Vagina (tissue), 2 donors: ENCODE measurements around the gene PROSER2. TPM values are rescaled to one million over a fixed set of nuclear protein-coding genes. Genes with fewer than 3 reads are reported as not detected.
A peak's percentile ranks its signal among the peaks of the same experiment; 100 is the strongest.

ENCODE experiments used
- DNase-seq, 2 donors: peaks; one replicate each; pipeline ENCODE4 v3.0.0-alpha.2; 2017; ENCODE audit errors: extremely low spot score in 2 of 2
- H3K27ac ChIP-seq: fragments of 200-600 bp; sonication (generic); one replicate; pipeline ENCODE4 v1.5.1; 2019
- H3K27me3 ChIP-seq: fragments of 200-600 bp; sonication (generic); one replicate; pipeline ENCODE4 v1.5.1; 2019
- H3K36me3 ChIP-seq, 2 donors: fragments of 200-600 bp; sonication (generic); one replicate each; pipeline ENCODE4 v1.5.1; 2017 to 2019
- H3K4me1 ChIP-seq: fragments of 200-600 bp; sonication (generic); one replicate; pipeline ENCODE4 v1.5.1; 2019
- H3K4me3 ChIP-seq, 2 donors: fragments of 200-600 bp; sonication (generic); 1 replicate in 1 of 2; 2 replicates in 1 of 2; pipeline ENCODE4 v1.5.1; 2016 to 2019
- H3K9me3 ChIP-seq: fragments of 200-600 bp; sonication (generic); one replicate; pipeline ENCODE4 v1.5.1; 2019
- POLR2A ChIP-seq, 2 donors: fragments of 450-650 bp; IDR thresholded peaks; one replicate each; pipeline ENCODE4 v1.6.1; 2017; ENCODE audit warnings: antibody characterized with exemption in 2 of 2, mild to moderate bottlenecking in 2 of 2, moderate library complexity in 2 of 2
- POLR2AphosphoS5 ChIP-seq, 2 donors: sonication (generic); formaldehyde crosslinking; IDR thresholded peaks; one replicate each; pipeline ENCODE4 v1.9.0; 2017; ENCODE audit warnings: antibody characterized with exemption in 2 of 2, mild to moderate bottlenecking in 2 of 2, low read depth in 1 of 2; ENCODE audit not compliant: insufficient read depth in 1 of 2
- intact Hi-C: fragments of 100-400 bp; cut with DNase I; formaldehyde crosslinking; loops from one replicate; pipeline ENCODE4 v1.15.1; 2023
- total RNA-seq: library from RNA; depleted of rRNA; stranded (reverse); fragments of >200 nt; gene quantifications from one replicate; pipeline ENCODE4 v1.2.3, GENCODE V29; 2016
- TF ChIP-seq, protein P1 (sequence below), 3 experiments: fragments of 450-650 bp in 2 of 3; fragments of 200-600 bp in 1 of 3; sonication (generic) in 1 of 3; IDR thresholded peaks; one replicate each; pipeline ENCODE4 v1.5.1; 2017 to 2019; ENCODE audit warnings: antibody characterized with exemption in 3 of 3, mild to moderate bottlenecking in 2 of 3, moderate library complexity in 2 of 3

The PROSER2 gene
- total RNA-seq, 1 donor from 2014 or later = 8.1 TPM

DNA sequence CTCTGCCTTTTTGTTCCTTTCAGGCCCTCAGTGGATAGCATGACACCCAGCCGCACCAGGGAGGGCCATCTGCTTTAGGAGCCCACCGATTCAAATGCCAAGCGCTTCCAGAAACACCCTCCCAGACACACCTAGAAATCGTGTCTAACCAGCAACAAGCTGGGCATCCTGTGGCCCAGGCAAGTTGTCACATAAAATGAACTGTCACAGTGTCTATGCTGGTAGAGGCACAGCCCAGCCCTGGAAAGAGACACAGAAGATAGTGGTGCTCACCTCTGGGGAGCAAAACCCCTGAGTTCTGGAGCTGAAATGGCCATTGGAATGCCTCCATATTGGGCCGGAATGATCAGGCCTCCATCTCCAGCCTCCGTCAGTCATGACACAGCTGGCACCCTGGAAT is 42.0 kb upstream of the PROSER2 start:
- H3K4me3 ChIP-seq = no peak overlapping the region
- H3K27ac ChIP-seq = no peak overlapping the region
- no peak for DNase-seq
- H3K27me3 ChIP-seq = no peaks in the 10 kb centered on the region
- H3K4me1 ChIP-seq = no peaks in the 10 kb centered on the region
- TF ChIP-seq POLR2A (IDR thresholded peaks at IDR 0.05) (no peak), POLR2AphosphoS5 (IDR thresholded peaks at IDR 0.05; ENCODE audit: insufficient read depth in 1 of 2, low read depth in 1 of 2) (no peak)
- TF ChIP-seq, protein P1, sequence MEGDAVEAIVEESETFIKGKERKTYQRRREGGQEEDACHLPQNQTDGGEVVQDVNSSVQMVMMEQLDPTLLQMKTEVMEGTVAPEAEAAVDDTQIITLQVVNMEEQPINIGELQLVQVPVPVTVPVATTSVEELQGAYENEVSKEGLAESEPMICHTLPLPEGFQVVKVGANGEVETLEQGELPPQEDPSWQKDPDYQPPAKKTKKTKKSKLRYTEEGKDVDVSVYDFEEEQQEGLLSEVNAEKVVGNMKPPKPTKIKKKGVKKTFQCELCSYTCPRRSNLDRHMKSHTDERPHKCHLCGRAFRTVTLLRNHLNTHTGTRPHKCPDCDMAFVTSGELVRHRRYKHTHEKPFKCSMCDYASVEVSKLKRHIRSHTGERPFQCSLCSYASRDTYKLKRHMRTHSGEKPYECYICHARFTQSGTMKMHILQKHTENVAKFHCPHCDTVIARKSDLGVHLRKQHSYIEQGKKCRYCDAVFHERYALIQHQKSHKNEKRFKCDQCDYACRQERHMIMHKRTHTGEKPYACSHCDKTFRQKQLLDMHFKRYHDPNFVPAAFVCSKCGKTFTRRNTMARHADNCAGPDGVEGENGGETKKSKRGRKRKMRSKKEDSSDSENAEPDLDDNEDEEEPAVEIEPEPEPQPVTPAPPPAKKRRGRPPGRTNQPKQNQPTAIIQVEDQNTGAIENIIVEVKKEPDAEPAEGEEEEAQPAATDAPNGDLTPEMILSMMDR (IDR thresholded peaks at IDR 0.05) = no peak
- no peaks in the 10 kb centered on the region for H3K9me3 ChIP-seq
- intact Hi-C loops = loop anchor here (10.0 kb wide), 1 partner anchor 204 kb away; no protein-coding TSS in a partner anchor
- H3K36me3 ChIP-seq = no peaks in the 10 kb centered on the region

DNA sequence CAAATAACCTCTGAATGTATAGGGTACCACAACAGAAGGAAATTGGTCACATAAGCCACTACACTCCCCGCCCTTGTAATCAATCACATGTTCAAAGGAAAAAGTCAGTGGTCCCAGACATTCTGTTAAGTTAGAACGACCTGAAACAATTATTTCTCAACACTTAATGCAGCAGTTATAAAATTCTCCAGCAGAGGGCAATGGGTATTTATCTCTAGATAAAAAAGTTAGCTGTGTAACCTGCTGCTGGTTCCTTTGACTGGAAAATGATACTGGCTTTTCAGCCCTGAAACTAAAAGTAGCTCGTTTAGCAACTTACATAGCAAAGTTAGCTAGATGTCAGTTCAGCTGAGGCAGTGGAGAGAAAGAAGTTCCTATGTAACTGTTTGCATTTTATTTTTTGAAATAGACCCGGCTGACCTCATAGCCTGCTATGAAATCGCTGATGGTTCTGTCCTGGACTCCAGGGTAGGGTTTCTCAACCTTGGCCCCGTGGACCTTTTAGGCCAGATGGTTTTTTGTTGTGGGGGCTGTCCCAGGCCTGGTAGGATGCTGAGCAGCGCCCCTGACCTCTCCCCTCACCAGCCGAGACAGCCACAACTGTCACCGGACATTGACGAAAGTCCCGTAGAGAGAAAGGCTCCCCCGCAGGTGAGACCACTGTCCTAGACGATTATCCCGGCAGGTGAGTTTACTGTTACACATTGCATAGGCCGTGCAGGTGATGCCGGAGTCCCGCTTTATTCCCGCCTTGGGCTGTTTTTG is 40.2 kb upstream of the PROSER2 start:
- no peak overlapping the region for H3K27ac ChIP-seq
- DNase-seq = no peak
- no peaks in the 10 kb centered on the region for H3K9me3 ChIP-seq
- TF ChIP-seq POLR2A (IDR thresholded peaks at IDR 0.05) = no peak
- TF ChIP-seq, protein P1 (IDR thresholded peaks at IDR 0.05) = peak; percentile 17 to 75 (median 49)
- no peaks in the 10 kb centered on the region for H3K27me3 ChIP-seq
- intact Hi-C loops = loop anchor here (10.0 kb wide), 1 partner anchor 202 kb away; no protein-coding TSS in a partner anchor
- no peaks in the 10 kb centered on the region for H3K36me3 ChIP-seq
- no peaks in the 10 kb centered on the region for H3K4me1 ChIP-seq
- no peak overlapping the region for H3K4me3 ChIP-seq

DNA sequence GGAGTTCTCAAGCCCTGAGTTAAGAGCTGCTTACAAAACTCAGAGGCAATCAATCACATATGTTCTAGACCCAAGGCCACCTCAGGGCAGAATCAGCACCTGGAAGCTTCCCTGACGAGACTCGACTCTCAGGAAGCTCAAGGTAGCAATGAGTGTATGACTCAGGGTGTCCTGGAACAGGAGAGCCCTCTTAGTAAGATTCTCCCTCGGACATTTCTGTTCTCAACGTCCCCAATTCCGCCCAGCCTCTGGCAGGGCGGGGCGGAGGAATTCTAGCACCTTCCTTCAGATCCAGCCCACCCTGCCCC is 39.6 kb upstream of the PROSER2 start:
- no peaks in the 10 kb centered on the region for H3K4me1 ChIP-seq
- DNase-seq = no peak
- no peaks in the 10 kb centered on the region for H3K27me3 ChIP-seq
- intact Hi-C loops = loop anchor here (10.0 kb wide), 1 partner anchor 201 kb away; no protein-coding TSS in a partner anchor
- TF ChIP-seq POLR2A (IDR thresholded peaks at IDR 0.05) (no peak), POLR2AphosphoS5 (IDR thresholded peaks at IDR 0.05; ENCODE audit: insufficient read depth in 1 of 2, low read depth in 1 of 2) (no peak)
- H3K27ac ChIP-seq = no peak overlapping the region
- no peaks in the 10 kb centered on the region for H3K36me3 ChIP-seq
- H3K9me3 ChIP-seq = no peaks in the 10 kb centered on the region
- no peak overlapping the region for H3K4me3 ChIP-seq

DNA sequence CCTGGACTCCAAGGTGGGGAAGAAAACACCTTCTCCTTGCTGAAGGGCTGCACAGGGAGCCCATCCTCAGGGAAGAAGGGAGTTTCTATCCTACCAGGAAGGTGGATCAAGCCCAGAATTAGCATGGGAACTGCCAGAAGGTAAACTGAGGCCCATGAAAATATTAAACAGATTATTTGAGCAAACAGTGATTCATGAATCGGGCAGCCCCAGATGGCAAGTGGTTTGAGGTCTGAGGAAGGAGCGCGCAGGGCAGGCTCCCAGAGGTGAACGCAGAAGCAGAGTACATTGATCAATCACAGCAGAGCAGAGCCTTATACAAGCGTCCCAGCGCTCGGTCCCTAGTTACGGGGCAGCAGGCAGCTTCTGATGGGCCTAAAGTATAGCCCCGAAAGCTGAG is 35.8 kb upstream of the PROSER2 start:
- no peak overlapping the region for H3K27ac ChIP-seq
- H3K27me3 ChIP-seq = no peaks in the 10 kb centered on the region
- intact Hi-C loops = loop anchor here (10.0 kb wide), 1 partner anchor 197 kb away; no protein-coding TSS in a partner anchor
- H3K4me1 ChIP-seq = no peaks in the 10 kb centered on the region
- H3K36me3 ChIP-seq = no peaks in the 10 kb centered on the region
- no peaks in the 10 kb centered on the region for H3K9me3 ChIP-seq
- no peak overlapping the region for H3K4me3 ChIP-seq
- TF ChIP-seq POLR2A (IDR thresholded peaks at IDR 0.05) = no peak
- TF ChIP-seq, protein P1 (IDR thresholded peaks at IDR 0.05) = no peak
- TF ChIP-seq POLR2AphosphoS5 (IDR thresholded peaks at IDR 0.05; ENCODE audit: insufficient read depth in 1 of 2, low read depth in 1 of 2) = no peak
- no peak for DNase-seq

DNA sequence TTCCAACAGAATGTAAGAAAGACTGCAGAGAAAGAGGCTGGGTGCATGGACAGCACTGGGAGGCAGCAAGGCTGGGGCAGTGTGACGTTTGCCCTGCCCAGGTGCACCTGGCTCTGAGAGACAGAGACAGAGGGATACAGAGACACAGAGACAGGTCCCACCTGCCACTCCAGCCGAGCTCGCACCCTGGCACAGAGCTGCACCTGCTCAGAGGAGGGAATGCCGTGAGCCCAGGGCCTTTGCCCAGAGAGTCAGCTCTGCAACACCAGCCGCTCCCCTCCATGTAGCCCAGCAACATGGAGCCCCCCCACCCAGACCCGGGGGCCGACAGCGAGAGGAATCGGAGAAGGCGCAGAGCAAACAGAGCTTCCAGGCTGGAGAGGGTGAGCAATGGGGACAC is 35.3 kb upstream of the PROSER2 start:
- Histone ChIP-seq H3K27ac (no peak overlapping the region), H3K36me3 (no peaks in the 10 kb centered on the region), H3K27me3 (no peaks in the 10 kb centered on the region), H3K4me1 (no peaks in the 10 kb centered on the region), H3K4me3 (no peak overlapping the region), H3K9me3 (no peaks in the 10 kb centered on the region)
- DNase-seq = no peak
- TF ChIP-seq POLR2AphosphoS5 (IDR thresholded peaks at IDR 0.05; ENCODE audit: insufficient read depth in 1 of 2, low read depth in 1 of 2) (no peak), POLR2A (IDR thresholded peaks at IDR 0.05) (no peak)
- TF ChIP-seq, protein P1 (IDR thresholded peaks at IDR 0.05) = no peak
- intact Hi-C loops = loop anchor here (10.0 kb wide), 1 partner anchor 197 kb away; no protein-coding TSS in a partner anchor
